CD4-positive, alpha-beta T cell treated with Interleukin-4 for 1 hour (primary cell): Measurements from ENCODE around the gene TMEM196.

Experiments used
- DNase-seq, 2 donors: peaks; one replicate each; pipeline ENCODE4 v3.0.0-alpha.2; 2020 to 2022

TMEM196 gene

DNA sequence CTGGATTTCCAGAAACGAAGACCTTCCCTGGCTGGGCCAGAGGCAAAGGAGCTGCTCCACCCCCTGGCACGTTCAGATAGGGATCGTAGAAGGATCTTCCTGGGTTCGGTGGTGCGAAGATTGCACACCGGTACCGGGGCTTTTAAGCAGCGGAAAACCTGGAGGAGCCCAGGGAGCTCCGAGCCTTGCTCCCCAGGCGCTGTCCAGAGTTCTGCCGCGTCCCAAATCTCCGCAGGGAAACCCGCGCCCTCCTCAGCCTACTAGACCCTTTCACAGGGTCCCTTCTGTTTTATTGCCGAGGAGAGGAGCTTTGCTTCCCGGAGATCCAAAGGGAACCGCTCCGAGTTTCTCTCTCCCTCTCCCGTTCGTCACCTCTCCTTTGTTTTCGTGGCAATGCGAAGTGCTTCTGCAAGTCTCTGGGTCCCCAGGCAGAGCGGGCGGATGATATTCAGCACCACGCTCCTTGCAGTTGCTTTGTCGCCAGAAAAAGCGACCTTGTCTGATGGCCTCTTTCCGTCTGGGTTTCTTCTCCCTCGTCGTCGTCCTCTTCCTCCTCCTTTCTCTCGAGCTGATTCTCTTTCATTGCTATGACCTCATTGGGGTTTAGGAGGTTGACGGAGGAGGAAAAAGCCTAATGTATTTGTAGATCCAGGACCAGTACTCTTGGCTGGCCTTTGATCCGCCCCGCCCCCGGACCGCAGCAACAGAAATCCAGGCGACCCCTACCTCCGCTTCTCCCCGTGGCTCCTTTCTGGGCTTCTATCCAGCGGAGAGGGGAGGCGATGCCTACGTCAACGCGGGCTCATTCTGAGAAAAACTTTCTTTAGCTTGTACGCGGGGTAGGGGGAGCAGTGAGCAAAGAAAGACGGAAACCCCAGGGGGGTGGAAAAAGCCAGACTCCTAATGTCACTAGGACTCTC lies at the start of gene TMEM196:
Gene TMEM196, minus strand, starts transcription at position 777 of the 920 bp plus-strand sequence. CDS start 921 bp downstream, outside the sequence.
- no peak for DNase-seq

GRCh38 chr7:19816128-19816527 lies 42.7 kb upstream of the TMEM196 start:
- no peak for DNase-seq

GRCh38 chr7:19815546-19815945 lies 42.1 kb upstream of the TMEM196 start:
- no peak for DNase-seq

- no peak for DNase-seq
Observed at GRCh38 chr7:19814776-19815175, 41.4 kb upstream of the TMEM196 start.

DNA sequence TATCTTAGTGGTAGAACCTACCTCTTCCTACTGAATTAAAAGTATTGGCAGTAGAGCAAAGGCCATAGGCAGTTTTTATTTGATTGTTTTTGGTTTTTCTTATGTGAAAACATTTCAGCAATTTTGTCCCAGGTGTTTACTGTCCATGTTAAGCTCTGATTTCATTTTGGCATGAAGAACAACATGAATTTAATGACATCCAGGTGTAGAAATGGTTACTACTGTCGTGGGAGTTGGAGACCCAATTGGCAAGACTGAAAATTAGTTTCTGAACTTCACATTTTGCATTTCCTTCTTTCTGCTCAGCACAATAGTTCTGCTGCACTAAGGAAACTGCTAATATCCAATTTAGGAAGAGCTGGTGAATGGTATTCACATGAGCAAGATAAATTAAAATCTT lies 38.0 kb upstream of the TMEM196 start:
- DNase-seq: no peak

GRCh38 chr7:19798986-19799385 lies 25.6 kb upstream of the TMEM196 start:
- DNase-seq: no peak

DNA sequence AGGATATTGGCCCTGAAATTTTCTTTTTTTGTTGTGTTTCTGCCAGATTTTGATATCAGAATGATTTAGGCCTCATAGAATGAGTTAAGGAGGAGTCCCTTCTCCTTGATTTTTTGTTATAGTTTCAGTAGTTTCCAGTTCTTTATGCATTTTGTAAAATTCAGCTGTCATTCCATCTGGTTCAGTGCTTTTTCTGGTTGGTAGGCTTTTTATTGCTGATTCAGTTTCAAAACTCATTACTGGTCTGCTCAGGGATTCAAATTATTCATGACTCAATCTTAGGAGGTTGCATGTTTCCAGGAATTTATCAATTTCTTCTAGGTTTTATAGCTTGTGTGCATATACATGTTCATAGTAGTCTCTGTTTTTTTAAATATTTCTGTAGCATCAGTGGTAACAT lies 10.1 kb upstream of the TMEM196 start:
- no peak for DNase-seq

DNA sequence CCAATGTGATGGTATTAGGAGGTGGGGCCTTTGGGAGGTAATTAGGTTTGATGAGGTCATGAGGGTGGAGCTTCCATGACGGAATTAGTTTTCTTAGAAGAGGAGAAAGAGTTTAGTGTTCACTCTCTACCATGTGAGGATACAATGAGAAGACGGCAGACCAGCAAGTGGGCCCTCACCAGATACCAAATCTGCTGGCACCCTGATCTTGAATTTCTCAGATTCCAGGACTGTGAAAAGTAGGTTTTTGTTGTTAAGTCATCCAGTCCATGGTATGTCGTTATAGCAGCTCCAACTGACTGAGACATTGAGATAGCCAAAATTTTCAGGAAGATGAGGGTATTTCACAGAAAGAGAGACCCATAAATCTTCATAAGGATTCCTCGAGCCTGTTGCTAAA lies 3.6 kb upstream of the TMEM196 start:
- no peak for DNase-seq

DNA sequence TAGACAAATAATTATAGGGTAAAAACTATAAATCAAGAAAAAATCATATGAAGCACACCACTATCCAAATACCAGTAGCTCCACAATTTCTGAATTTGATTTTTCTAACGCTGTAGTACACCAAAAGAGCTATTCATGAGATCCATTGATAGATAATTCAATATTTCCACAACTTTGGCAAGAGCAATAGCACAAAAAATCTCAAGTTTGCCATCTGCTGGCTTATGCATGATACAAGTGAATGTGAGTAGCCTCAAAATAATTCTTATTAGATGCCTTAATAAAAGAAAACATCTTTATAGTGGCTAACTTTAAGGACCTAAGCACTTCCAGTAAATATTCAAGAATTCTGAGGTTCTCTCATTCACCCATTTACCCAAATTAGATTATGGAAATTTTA lies 2.2 kb upstream of the TMEM196 start:
- DNase-seq: no peak

DNA sequence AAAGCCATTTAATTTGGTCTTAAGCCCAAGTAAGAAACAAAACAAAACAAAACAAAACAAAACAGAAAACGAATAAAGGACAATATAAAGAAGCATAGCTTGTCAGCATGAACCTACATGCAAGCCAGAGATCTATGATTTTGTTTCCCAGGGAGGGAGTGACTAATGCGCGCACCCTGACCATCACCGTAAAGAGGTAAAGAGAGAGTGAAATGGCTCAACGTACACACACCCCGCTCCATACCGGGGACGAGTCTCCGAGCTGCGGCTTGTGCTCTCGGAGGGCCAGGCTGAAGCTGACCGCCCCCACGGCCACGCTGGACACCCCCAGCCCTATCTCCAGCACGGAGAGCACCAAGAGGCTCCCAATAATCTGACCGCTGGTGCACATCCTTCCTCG lies 1.1 kb downstream of the TMEM196 start:
- no peak for DNase-seq

- DNase-seq: no peak
Observed at GRCh38 chr7:19762631-19763030, 10.8 kb downstream of the TMEM196 start.

DNA sequence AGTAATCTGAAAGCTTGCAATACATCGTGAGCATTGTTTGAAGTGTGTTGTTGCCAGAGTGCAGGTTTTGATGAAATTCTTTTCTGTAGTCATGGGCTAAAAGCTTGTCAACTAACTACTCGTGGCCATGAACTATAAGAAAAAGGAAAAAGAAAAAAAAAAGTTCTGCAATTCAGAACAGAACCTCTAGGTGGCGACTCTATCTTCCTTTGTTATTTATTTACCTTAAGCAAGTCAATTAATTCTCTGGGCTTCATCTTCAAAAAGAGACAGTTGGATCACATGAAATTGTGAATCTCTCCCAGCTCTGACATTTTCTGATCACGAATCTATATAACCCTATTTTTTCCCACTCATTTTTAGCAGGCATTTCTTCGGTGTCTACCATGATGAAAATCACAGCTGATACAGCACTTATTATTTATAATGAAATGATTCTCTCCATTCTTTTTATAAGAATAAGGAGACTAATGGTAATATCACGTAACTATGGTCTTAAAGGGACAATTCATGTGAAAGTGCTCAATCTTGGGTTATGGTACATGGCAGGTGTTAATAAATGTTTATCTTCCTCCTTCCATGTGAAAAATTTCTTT lies 18.8 kb downstream of the TMEM196 start:
- peak in 1 of 2 donors; percentile 27 for DNase-seq

DNA sequence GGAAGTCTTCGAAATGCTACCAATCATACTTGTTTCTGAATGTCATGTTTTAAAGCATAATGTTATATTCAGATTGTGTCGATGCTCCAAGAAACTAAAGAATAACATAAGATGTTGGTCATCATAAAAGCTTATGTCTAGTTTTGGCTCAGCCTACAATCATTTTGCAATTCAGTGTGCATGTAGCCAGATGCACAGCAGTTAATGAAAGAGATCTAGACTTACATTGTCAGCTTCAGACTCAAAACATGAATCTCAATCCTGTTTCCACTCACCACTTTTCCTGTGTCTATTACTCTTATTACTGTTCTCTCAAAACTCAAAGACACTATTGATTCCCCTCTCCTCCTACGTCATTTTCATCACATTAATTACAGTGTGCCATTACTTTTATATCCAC lies 21.4 kb downstream of the TMEM196 start:
- no peak for DNase-seq

DNA sequence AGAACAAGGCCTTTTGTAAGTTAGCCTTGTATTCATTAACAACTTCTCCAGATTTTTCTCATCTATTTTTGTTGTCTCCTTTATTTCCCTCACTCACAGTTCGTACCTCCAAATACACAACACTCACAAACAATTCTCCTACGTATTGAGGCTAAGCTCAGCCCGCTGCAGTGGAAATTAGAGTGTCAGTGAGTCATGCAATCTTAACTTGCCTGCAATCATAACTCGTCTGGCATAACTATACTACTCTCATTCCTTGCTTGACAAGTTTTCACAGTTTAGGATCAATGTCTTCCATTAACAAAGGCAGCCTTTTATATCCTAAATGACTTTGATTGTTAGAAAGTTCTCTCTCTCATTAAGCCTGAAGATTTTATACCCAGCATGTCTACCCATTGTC lies 23.8 kb downstream of the TMEM196 start:
- DNase-seq: no peak

DNA sequence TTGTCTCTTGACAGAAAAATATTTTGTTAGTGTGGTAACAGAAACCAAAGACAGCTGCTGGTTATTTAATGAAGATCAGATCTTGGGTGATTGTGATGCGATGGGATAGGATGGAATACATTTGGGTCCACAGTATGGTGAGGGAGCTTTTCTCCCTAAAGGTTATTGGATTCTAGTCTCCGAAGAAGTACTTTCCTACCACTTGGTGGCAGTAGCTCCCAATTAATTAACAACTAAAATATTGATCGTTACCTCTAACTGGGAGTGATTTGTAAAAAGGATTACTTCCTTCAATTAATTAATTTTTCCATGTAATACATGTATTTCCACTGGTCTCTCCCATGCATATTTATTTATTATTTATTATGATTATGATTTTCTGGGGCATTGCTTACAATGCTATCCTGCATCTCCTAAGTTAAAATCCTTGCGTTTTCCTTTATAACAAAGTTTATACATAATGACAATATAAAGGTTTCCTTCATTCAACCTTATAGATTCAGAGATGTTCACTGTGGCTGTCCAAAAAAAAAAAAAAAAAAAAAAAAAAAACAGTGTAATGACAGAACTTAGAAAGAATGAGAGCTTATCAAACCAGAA lies 25.6 kb downstream of the TMEM196 start:
- DNase-seq: peak in 1 of 2 donors; percentile 11

DNA sequence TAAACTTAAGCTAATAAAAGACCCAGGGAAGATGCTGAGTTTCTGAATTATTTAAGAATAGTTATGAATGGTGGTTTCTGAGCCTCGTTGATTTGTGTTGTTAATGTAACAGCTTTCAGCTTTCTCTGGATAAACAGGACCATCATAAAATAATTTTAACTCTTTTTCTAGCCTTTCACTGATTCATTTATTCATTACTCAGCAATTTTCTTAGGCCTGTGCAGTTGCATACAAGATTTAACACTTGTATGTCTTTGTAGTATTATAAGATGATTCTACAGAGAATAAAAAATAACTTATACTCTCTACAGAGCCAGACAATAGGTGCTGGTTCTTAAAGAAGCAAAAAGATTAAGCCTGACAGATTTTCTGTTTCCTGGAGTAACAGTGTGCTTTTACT lies 29.3 kb downstream of the TMEM196 start:
- no peak for DNase-seq

- no peak for DNase-seq
Observed at GRCh38 chr7:19728716-19729115, 44.7 kb downstream of the TMEM196 start.

DNA sequence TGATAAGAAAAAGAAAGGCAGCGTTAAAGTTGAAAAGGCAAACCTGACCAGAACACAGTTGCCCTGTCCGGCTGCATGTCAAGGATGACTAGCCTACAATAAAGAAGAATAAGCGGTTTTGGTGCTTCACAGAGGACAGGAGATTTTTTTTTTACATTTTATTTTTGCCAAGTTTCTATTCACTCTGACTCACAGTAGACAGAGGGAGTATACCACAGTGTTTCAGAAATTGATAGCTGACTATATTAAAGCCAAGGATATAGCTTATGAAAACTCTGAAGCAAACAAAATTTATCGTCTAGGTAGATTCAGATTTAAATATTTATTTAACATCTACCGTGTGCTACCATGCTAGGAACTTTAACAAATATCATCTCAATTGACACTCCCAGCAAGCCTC lies 47.6 kb downstream of the TMEM196 start:
- no peak for DNase-seq

GRCh38 chr7:19715499-19715898 lies 57.9 kb downstream of the TMEM196 start:
- no peak for DNase-seq

DNA sequence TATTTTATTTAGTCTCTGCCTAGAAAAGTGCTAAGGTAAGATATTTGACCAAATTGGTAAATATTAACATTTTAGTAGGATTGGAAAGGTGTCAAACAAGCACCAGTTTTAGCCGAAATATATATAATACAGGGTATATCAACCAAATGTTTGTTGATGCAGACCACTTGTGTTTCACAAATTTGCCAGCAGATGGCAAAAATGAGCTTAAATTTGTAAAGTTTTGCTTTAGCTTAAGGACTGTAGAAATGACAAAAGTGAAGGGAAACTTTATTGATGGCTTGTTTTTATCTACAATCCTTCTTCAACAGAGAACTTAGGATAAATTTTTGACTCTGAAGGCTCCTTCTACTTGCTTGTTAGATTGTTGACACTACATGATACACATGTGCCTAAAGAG lies 59.7 kb downstream of the TMEM196 start:
- DNase-seq: peak; percentile 42 to 68

- DNase-seq: no peak
Observed at GRCh38 chr7:19709249-19709578, 64.2 kb downstream of the TMEM196 start.

DNA sequence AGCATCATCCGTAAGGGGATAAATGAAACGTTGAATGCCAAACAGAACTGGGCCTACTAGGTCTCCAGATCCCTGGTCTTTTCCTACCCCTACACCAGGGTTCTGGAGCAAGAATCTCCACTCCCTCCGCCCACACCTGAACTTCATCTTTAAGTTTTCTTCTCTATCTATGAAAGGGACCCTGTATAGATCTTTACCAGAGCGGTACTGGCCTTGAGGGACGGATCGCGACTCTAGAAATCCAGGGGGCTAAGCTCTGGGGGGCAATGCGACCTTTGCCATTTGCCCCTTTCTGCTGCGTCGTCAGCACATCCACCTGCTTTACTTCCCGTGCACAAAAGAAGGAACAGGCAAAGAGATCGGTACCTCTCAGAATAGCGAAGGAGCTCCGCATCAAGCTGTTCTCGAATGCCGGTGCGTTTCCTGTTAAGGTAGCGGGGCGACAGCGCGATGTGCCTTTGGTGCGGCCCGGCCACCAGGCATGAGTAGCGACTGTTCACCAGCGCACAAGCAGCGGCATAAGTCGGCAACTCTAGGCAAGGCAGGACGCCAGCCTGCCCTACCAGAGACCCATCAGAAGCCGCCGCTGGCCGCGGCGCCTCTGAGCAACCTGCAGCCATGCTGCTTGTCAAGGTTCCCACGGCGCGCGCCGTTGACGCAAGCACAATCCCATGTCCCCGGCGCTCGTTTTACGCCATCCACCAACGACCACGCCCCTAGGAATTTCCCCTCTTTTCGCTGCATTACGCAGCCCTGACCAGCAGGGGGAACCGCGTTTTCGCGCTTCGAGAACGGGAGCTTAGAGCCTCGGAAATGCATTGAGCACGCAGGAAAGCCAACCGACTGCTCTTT lies 64.8 kb downstream of the TMEM196 start, which contains the start of gene POLR1F:
Gene POLR1F, minus strand, starts transcription at position 641 of the 852 bp plus-strand sequence. Its CDS starts 21 bp downstream, at position 620.
- peak; percentile 95 to 97 for DNase-seq

DNA sequence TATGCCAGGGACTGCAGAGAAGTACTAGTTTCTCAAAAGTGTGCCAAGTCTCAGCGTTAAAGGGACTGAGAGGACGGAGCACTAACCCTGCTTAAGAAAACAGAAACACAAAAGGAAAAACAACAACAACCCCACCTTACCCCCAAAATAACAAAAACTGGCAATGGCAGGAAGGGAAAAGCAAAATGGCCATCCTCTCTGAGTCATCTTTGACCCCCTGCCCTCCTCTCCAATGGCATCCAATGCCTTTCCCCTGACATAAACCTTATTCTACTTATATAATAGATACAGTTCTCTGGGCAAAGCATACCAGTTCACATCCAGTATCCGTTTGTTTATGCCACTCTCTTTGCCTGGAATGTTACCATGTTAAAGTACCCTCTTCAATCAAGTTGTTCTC lies 66.2 kb downstream of the TMEM196 start:
- DNase-seq: no peak
